Ishikawa (cell line): ENCODE data around the gene TAS2R42.

Source experiments
- CEBPB ChIP-seq: IDR thresholded peaks from 2 replicates; pipeline ENCODE4 v1.6.1; 2012
- EP300 ChIP-seq: IDR thresholded peaks from 2 replicates; pipeline ENCODE4 v1.6.1; 2012; ENCODE audit warnings: borderline replicate concordance
- NFIC ChIP-seq: IDR thresholded peaks from 2 replicates; pipeline ENCODE4 v1.6.1; 2012
- TCF12 ChIP-seq: IDR thresholded peaks from 2 replicates; pipeline ENCODE4 v1.6.1; 2012; ENCODE audit warnings: low read depth
- TF ChIP-seq, protein P1 (sequence below): IDR thresholded peaks from 2 replicates; pipeline ENCODE4 v1.6.1; 2012

- TF ChIP-seq CEBPB (no peak), TCF12 (no peak), NFIC (no peak), EP300 (no peak)
- TF ChIP-seq, protein P1, sequence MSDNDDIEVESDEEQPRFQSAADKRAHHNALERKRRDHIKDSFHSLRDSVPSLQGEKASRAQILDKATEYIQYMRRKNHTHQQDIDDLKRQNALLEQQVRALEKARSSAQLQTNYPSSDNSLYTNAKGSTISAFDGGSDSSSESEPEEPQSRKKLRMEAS: no peak
Observed at GRCh38 chr12:11152725-11153124, 34.0 kb downstream of the TAS2R42 start.
